Non-pigmented ciliary epithelial cell (primary cell): ENCODE results near the gene SMAD7.

ENCODE experiments used
- DNase-seq: peaks from one replicate; pipeline ENCODE4 v3.0.0-alpha.2; 2010; ENCODE audit warnings: low read depth

Gene SMAD7

GRCh38 chr18:48944634-48945033, 6.1 kb downstream of the SMAD7 start:
- no peak for DNase-seq

GRCh38 chr18:48943736-48944527, 6.8 kb downstream of the SMAD7 start:
- DNase-seq = no peak

GRCh38 chr18:48943333-48943732, 7.4 kb downstream of the SMAD7 start:
- DNase-seq = no peak

GRCh38 chr18:48942554-48943261, 8.1 kb downstream of the SMAD7 start:
- peak; percentile 93 for DNase-seq

- no peak for DNase-seq
These were observed 8.7 kb downstream of the SMAD7 start for GRCh38 chr18:48942086-48942485.

GRCh38 chr18:48941672-48942071, 9.1 kb downstream of the SMAD7 start:
- DNase-seq = no peak

GRCh38 chr18:48940854-48941611, 9.7 kb downstream of the SMAD7 start:
- no peak for DNase-seq

GRCh38 chr18:48939205-48940097, 11.3 kb downstream of the SMAD7 start:
- no peak for DNase-seq

GRCh38 chr18:48938827-48939204, 11.9 kb downstream of the SMAD7 start:
- DNase-seq = no peak

- no peak for DNase-seq
These were observed 12.7 kb downstream of the SMAD7 start for GRCh38 chr18:48937869-48938750.

- DNase-seq = no peak
These were observed 15.4 kb downstream of the SMAD7 start for GRCh38 chr18:48935433-48935774.

GRCh38 chr18:48934723-48935432, 15.9 kb downstream of the SMAD7 start:
- no peak for DNase-seq

GRCh38 chr18:48934415-48934722, 16.4 kb downstream of the SMAD7 start:
- DNase-seq = no peak

GRCh38 chr18:48933578-48934414, 17.0 kb downstream of the SMAD7 start:
- no peak for DNase-seq

- DNase-seq = no peak
These were observed 17.8 kb downstream of the SMAD7 start for GRCh38 chr18:48932822-48933510.

GRCh38 chr18:48932462-48932818, 18.3 kb downstream of the SMAD7 start:
- no peak for DNase-seq

GRCh38 chr18:48931680-48932461, 18.9 kb downstream of the SMAD7 start:
- DNase-seq = no peak

GRCh38 chr18:48930926-48931325, 19.8 kb downstream of the SMAD7 start:
- DNase-seq = no peak
